SK-N-SH treated with all-trans-retinoic acid at 6 μM for 48 hours (cell line): ENCODE measurements around the gene PIN1.

Source experiments
- ATAC-seq: fragments of 200-7000 bp; cut with Tn5 transposase; 3 replicates; pipeline ENCODE4 v1.9.1; 2020; ENCODE audit warnings: mild to moderate bottlenecking, moderate library complexity
- ARNTL ChIP-seq: fragments of 450-650 bp; formaldehyde crosslinking; IDR thresholded peaks from 2 replicates; pipeline ENCODE4 v1.5.0; 2020; ENCODE audit warnings: low read depth, mild to moderate bottlenecking, moderate library complexity, borderline replicate concordance
- BACH2 ChIP-seq: fragments of 250-450 bp; sonication (Bioruptor Pico); IDR thresholded peaks from 2 replicates; pipeline ENCODE4 v1.9.0; 2021; ENCODE audit warnings: mild to moderate bottlenecking, borderline replicate concordance
- CSDC2 ChIP-seq: fragments of 250-450 bp; sonication (Bioruptor Pico); IDR thresholded peaks from 2 replicates; pipeline ENCODE4 v1.5.0; 2020; ENCODE audit warnings: mild to moderate bottlenecking, moderate library complexity
- ESRRG ChIP-seq: fragments of 250-450 bp; sonication (Bioruptor Pico); IDR thresholded peaks from 2 replicates; pipeline ENCODE4 v1.6.1; 2021; ENCODE audit warnings: mild to moderate bottlenecking
- GLIS3 ChIP-seq: fragments of 250-450 bp; sonication (Bioruptor Pico); IDR thresholded peaks from 2 replicates; pipeline ENCODE4 v1.5.0; 2020; ENCODE audit warnings: mild to moderate bottlenecking, moderate library complexity
- ISL1 ChIP-seq: fragments of 250-450 bp; sonication (Bioruptor Pico); IDR thresholded peaks from 2 replicates; pipeline ENCODE4 v2.1.2; 2022; ENCODE audit warnings: mild to moderate bottlenecking, moderate library complexity
- OSR1 ChIP-seq: fragments of 250-450 bp; sonication (Bioruptor Pico); IDR thresholded peaks from 2 replicates; pipeline ENCODE4 v1.8.0; 2022; ENCODE audit warnings: moderate library complexity, mild to moderate bottlenecking, inconsistent platforms
- POU6F1 ChIP-seq: fragments of 250-450 bp; sonication (Bioruptor Pico); IDR thresholded peaks from 2 replicates; pipeline ENCODE4 v1.8.0; 2021; ENCODE audit warnings: low read depth, mild to moderate bottlenecking, moderate library complexity, borderline replicate concordance
- PPARA ChIP-seq: fragments of 250-450 bp; sonication (Bioruptor Pico); IDR thresholded peaks from 2 replicates; pipeline ENCODE4 v1.5.0; 2020; ENCODE audit warnings: mild to moderate bottlenecking, borderline replicate concordance
- RARB ChIP-seq: fragments of 250-450 bp; sonication (Bioruptor Pico); IDR thresholded peaks from 2 replicates; pipeline ENCODE4 v1.8.0; 2021; ENCODE audit warnings: mild to moderate bottlenecking, moderate library complexity
- SNAI2 ChIP-seq: fragments of 250-450 bp; sonication (Bioruptor Pico); IDR thresholded peaks from 2 replicates; pipeline ENCODE4 v1.5.0; 2020; ENCODE audit warnings: mild to moderate bottlenecking, moderate library complexity
- TOX ChIP-seq: fragments of 250-450 bp; sonication (Bioruptor Pico); IDR thresholded peaks from 2 replicates; pipeline ENCODE4 v1.8.0; 2021; ENCODE audit warnings: mild to moderate bottlenecking, moderate library complexity, borderline replicate concordance
- ZC3H10 ChIP-seq: fragments of 250-450 bp; sonication (Bioruptor Pico); IDR thresholded peaks from 2 replicates; pipeline ENCODE4 v1.5.1; 2021; ENCODE audit warnings: mild to moderate bottlenecking, moderate library complexity
- ZFP3 ChIP-seq: fragments of 250-450 bp; sonication (Bioruptor Pico); IDR thresholded peaks from 2 replicates; pipeline ENCODE4 v1.5.0; 2020; ENCODE audit warnings: mild to moderate bottlenecking, moderate library complexity
- ZFP30 ChIP-seq: fragments of 450-650 bp; formaldehyde crosslinking; IDR thresholded peaks from 2 replicates; pipeline ENCODE4 v1.5.0; 2022; ENCODE audit warnings: mild to moderate bottlenecking, moderate library complexity
- ZNF565 ChIP-seq: fragments of 450-650 bp; formaldehyde crosslinking; conservative IDR thresholded peaks from 2 replicates; pipeline ENCODE4 v1.5.0; 2020; ENCODE audit warnings: low read depth, mild to moderate bottlenecking, moderate library complexity
- ZNF70 ChIP-seq: fragments of 450-650 bp; formaldehyde crosslinking; IDR thresholded peaks from 2 replicates; pipeline ENCODE4 v1.5.0; 2020; ENCODE audit warnings: mild to moderate bottlenecking, moderate library complexity
- ZNF8 ChIP-seq: fragments of 450-650 bp; formaldehyde crosslinking; IDR thresholded peaks from 2 replicates; pipeline ENCODE4 v1.5.0; 2020; ENCODE audit warnings: mild to moderate bottlenecking, moderate library complexity
- TF ChIP-seq, protein P1 (sequence below): fragments of 250-450 bp; sonication (Bioruptor Pico); IDR thresholded peaks from 2 replicates; pipeline ENCODE4 v1.5.1; 2020; ENCODE audit warnings: low read depth, mild to moderate bottlenecking, moderate library complexity
- TF ChIP-seq, protein P2 (sequence below): fragments of 250-450 bp; sonication (Bioruptor Pico); IDR thresholded peaks from 2 replicates; pipeline ENCODE4 v1.8.0; 2020; ENCODE audit warnings: mild to moderate bottlenecking, moderate library complexity, borderline replicate concordance
- TF ChIP-seq, protein P3 (sequence below): fragments of 250-450 bp; sonication (Bioruptor Pico); IDR thresholded peaks from 2 replicates; pipeline ENCODE4 v1.5.1; 2021; ENCODE audit warnings: mild to moderate bottlenecking, moderate library complexity

Gene PIN1

DNA sequence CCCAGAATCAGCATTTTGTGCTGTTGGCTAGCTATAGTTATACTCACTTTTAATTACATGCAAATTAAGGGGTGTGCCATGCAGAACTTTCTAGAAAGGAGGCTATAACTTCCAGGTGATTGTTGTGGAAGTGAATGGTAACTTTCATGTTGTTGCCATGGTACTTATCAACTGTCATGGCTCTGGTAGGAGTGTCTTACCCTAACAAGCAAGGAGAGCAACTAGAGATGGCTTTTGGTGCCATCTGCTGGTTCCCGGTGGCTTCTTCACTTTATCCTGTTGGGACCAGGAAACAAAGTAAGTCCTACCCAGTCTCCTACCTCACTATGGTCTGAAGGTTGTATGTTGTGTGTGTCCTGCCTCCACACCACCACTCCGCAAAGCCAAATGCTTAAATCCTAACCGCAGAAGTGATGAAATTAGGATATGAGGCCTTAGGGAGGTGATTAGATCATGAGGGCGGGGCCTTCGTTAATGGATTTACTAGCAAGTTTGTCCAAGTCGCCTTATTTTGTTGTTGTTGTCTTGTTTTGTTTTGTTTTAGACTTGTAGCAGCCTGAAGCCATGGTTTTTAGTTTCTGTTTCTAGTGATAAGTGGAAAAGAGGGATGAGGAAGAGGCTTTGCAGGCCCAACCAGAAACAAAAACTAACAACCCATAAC is 38.9 kb upstream of the PIN1 start:
- peak; percentile 67 for ATAC-seq
- TF ChIP-seq ARNTL (no peak), ZNF8 (no peak), CSDC2 (CRISPR knock-in tag) (no peak), RARB (CRISPR knock-in tag) (no peak), SNAI2 (CRISPR knock-in tag) (no peak), ZNF565 (CRISPR knock-in tag) (no peak), ZNF70 (CRISPR knock-in tag) (no peak)

GRCh38 chr19:9797871-9798270 is 37.2 kb upstream of the PIN1 start:
- TF ChIP-seq, protein P1, sequence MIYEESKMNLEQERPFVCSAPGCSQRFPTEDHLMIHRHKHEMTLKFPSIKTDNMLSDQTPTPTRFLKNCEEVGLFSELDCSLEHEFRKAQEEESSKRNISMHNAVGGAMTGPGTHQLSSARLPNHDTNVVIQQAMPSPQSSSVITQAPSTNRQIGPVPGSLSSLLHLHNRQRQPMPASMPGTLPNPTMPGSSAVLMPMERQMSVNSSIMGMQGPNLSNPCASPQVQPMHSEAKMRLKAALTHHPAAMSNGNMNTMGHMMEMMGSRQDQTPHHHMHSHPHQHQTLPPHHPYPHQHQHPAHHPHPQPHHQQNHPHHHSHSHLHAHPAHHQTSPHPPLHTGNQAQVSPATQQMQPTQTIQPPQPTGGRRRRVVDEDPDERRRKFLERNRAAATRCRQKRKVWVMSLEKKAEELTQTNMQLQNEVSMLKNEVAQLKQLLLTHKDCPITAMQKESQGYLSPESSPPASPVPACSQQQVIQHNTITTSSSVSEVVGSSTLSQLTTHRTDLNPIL = no peak
- no peak for TF ChIP-seq ZNF70 (CRISPR knock-in tag)
- no peak for TF ChIP-seq RARB (CRISPR knock-in tag)
- no peak for TF ChIP-seq ISL1 (CRISPR knock-in tag)
- no peak for TF ChIP-seq ZC3H10 (CRISPR knock-in tag)
- TF ChIP-seq, protein P2, sequence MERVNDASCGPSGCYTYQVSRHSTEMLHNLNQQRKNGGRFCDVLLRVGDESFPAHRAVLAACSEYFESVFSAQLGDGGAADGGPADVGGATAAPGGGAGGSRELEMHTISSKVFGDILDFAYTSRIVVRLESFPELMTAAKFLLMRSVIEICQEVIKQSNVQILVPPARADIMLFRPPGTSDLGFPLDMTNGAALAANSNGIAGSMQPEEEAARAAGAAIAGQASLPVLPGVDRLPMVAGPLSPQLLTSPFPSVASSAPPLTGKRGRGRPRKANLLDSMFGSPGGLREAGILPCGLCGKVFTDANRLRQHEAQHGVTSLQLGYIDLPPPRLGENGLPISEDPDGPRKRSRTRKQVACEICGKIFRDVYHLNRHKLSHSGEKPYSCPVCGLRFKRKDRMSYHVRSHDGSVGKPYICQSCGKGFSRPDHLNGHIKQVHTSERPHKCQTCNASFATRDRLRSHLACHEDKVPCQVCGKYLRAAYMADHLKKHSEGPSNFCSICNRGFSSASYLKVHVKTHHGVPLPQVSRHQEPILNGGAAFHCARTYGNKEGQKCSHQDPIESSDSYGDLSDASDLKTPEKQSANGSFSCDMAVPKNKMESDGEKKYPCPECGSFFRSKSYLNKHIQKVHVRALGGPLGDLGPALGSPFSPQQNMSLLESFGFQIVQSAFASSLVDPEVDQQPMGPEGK (CRISPR knock-in tag) = no peak
- no peak for TF ChIP-seq TOX
- TF ChIP-seq GLIS3 (CRISPR knock-in tag) = no peak
- TF ChIP-seq SNAI2 (CRISPR knock-in tag) = no peak
- no peak for TF ChIP-seq ZFP30 (CRISPR knock-in tag)
- TF ChIP-seq ARNTL = no peak
- TF ChIP-seq, protein P3, sequence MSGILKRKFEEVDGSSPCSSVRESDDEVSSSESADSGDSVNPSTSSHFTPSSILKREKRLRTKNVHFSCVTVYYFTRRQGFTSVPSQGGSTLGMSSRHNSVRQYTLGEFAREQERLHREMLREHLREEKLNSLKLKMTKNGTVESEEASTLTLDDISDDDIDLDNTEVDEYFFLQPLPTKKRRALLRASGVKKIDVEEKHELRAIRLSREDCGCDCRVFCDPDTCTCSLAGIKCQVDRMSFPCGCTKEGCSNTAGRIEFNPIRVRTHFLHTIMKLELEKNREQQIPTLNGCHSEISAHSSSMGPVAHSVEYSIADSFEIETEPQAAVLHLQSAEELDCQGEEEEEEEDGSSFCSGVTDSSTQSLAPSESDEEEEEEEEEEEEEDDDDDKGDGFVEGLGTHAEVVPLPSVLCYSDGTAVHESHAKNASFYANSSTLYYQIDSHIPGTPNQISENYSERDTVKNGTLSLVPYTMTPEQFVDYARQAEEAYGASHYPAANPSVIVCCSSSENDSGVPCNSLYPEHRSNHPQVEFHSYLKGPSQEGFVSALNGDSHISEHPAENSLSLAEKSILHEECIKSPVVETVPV (CRISPR knock-in tag) = no peak
- TF ChIP-seq ZNF565 (CRISPR knock-in tag) = no peak
- no peak for TF ChIP-seq CSDC2 (CRISPR knock-in tag)
- TF ChIP-seq POU6F1 (CRISPR knock-in tag) = no peak
- no peak for ATAC-seq

DNA sequence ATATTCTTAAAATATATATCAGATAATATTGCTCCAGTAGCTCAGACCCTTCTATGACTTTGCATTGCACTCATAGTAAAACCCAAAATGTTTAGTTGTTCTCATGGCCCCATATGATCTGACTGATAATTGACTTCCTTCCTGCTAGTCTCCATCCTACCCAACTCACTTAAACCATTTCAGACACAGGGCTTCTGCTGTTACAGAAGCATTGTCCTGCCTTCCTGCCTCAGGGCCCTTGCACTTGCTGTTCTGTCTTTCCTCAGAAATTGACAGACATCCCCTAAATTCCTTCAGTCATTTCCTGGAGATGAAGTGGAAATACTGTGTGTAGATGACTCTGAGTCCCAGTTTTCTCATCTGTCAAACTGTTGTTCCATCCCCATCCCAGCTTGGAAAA is 36.0 kb upstream of the PIN1 start:
- TF ChIP-seq TOX (no peak), ISL1 (CRISPR knock-in tag) (no peak)
- TF ChIP-seq, all 23 proteins: peak for 0
- no peak for ATAC-seq

DNA sequence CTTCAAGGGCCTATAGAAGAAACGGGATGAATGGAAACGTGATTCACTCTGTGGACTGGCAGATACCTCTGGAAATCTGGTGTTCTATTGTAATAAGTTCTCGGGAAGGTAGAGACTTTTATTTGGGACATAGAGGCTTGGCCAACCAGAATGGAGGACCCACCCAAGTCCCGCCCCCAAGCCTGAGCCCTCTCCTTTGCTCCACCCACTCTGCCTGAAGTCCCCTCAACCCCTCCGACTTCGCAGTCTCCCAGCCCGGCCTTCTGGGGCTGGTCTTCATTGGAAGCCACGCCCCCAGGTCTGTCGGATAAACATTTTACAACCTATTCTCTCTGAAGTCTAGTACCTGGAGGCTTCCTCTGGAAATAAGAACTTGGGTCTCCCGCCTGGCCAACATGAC is 33.1 kb upstream of the PIN1 start:
- no peak for ATAC-seq
- TF ChIP-seq TOX = no peak
- TF ChIP-seq RARB (CRISPR knock-in tag) = no peak
- TF ChIP-seq ZFP3 (CRISPR knock-in tag) = no peak
- TF ChIP-seq ZNF8 = no peak
- TF ChIP-seq CSDC2 (CRISPR knock-in tag) = no peak

GRCh38 chr19:9806803-9807202 is 28.3 kb upstream of the PIN1 start:
- ATAC-seq = no peak
- TF ChIP-seq ARNTL (no peak), BACH2 (CRISPR knock-in tag) (no peak), RARB (CRISPR knock-in tag) (no peak), PPARA (CRISPR knock-in tag) (no peak), ZNF8 (no peak), OSR1 (CRISPR knock-in tag) (no peak), TOX (no peak), ZNF565 (CRISPR knock-in tag) (no peak), SNAI2 (CRISPR knock-in tag) (no peak), ZNF70 (CRISPR knock-in tag) (no peak), ZFP30 (CRISPR knock-in tag) (no peak), CSDC2 (CRISPR knock-in tag) (no peak), GLIS3 (CRISPR knock-in tag) (no peak), ESRRG (no peak), ZFP3 (CRISPR knock-in tag) (no peak)
- TF ChIP-seq, protein P2 (CRISPR knock-in tag) = no peak
- TF ChIP-seq, protein P3 (CRISPR knock-in tag) = no peak
